Measurements from ENCODE around the gene SOBP.

Gene SOBP

DNA sequence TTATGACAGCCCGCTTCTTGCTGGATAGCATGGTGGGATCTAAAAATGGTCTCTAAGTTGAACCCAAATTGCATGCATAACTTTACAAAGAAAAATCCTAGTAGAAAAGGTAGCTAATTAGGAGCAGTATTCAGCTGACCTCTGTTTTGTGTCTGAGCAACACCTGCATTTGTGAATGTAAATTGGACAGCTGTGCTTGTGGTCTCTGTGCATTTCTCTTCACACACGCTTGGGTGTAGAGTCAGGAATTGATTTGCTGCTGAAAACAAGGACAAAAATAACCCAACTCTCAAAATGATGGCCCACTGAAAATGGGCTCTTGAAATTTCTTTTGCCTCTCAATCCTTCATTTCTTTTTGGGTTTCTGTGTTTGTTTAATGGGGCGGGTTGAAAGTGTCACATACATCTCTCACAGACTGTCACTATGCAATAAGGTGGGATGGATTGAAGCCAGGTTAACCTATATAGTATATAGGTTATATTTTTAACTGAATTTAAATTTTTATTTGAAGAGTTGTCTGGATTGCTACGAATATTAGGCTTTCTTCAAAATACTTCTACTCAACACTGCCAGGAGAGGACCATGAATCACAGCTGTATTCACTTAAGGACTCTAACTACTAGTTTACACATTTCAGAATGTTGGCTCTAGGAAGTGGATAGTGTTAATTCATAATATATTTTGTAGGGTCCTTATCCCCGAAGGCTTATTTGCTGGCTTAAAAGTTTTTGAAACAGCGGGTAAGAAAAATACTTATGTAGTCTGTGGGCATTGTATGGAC is 46.5 kb downstream of the SOBP start:
- no peak for DNase-seq (ENCODE audit: low read depth)
- TF ChIP-seq, protein P1, sequence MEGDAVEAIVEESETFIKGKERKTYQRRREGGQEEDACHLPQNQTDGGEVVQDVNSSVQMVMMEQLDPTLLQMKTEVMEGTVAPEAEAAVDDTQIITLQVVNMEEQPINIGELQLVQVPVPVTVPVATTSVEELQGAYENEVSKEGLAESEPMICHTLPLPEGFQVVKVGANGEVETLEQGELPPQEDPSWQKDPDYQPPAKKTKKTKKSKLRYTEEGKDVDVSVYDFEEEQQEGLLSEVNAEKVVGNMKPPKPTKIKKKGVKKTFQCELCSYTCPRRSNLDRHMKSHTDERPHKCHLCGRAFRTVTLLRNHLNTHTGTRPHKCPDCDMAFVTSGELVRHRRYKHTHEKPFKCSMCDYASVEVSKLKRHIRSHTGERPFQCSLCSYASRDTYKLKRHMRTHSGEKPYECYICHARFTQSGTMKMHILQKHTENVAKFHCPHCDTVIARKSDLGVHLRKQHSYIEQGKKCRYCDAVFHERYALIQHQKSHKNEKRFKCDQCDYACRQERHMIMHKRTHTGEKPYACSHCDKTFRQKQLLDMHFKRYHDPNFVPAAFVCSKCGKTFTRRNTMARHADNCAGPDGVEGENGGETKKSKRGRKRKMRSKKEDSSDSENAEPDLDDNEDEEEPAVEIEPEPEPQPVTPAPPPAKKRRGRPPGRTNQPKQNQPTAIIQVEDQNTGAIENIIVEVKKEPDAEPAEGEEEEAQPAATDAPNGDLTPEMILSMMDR (IDR thresholded peaks at IDR 0.05; ENCODE audit: low read length, missing control alignments), result no peak
- no peak overlapping the region for H3K4me3 ChIP-seq (replicated peaks; ENCODE audit: low read depth, low read length)

DNA sequence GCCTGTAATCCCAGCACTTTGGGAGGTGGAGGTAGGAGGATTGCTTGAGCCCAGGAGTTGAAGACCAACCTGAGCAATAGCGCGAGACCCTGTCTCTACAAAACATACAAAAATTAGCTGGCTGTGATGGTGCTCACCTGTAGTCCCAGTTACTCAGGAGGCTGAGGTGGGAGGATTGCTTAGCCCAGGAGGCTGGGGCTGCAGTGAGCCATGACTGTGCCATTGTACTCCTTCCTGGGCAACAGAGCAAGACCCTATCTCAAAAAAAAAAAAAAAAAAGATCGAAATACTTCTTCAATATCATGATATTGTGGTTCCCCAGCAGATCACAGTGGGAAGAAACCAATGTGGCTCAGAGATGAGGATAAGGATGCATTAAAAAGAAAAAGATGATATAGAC is 47.6 kb downstream of the SOBP start:
- TF ChIP-seq, protein P1 (IDR thresholded peaks at IDR 0.05; ENCODE audit: low read length, missing control alignments), result no peak
- H3K4me3 ChIP-seq (replicated peaks; ENCODE audit: low read depth, low read length), result no peak overlapping the region
- no peak for DNase-seq (ENCODE audit: low read depth)

DNA sequence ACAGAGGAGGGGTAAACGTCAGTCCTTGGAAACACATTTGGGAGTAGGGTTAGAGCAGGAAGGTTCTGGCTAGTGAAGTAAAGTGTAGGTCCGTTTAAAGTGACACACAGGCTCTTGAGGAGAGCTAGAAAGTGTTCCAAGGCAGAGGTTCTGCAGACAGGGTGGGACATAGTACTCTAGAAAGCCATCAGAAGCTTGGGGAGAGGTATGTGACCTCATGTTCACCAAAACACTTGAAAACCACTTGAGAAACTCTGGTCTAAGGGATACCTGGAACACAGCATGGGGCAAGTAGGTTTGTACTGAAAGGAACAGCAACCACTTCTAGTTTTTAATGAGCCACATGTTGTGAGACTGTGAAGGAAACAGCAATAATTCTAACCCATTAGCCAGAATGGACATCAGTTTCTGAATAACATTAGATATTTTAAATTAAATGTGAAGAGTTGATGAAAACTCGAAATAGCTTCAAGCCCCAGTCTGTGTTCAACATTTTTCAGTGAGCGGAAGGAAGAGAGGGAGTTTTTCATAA is 49.0 kb downstream of the SOBP start:
- TF ChIP-seq, protein P1 (IDR thresholded peaks at IDR 0.05; ENCODE audit: low read length, missing control alignments), result no peak
- no peak for DNase-seq (ENCODE audit: low read depth)
- H3K4me3 ChIP-seq (replicated peaks; ENCODE audit: low read depth, low read length), result no peak overlapping the region

DNA sequence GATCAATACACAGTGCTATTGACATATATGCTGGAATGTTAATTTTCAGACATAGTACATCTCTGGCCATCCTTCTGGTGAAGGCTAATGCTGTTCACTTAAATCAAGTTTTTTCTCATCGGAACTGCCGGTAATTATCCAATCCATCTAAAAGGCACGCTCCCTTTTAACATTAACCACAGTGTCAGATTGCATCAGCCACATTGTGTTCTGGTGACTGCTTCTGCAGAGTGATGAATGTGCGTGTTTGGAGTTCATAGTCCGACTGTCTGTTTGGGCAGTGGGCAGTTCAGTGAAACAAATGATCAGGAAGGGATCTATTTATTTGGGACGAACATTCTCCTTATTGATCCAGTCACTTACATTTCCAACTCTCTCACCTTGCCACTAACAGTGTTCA is 49.5 kb downstream of the SOBP start:
- DNase-seq (ENCODE audit: low read depth), result no peak
- no peak overlapping the region for H3K4me3 ChIP-seq (replicated peaks; ENCODE audit: low read depth, low read length)
- TF ChIP-seq, protein P1 (IDR thresholded peaks at IDR 0.05; ENCODE audit: low read length, missing control alignments), result no peak

DNA sequence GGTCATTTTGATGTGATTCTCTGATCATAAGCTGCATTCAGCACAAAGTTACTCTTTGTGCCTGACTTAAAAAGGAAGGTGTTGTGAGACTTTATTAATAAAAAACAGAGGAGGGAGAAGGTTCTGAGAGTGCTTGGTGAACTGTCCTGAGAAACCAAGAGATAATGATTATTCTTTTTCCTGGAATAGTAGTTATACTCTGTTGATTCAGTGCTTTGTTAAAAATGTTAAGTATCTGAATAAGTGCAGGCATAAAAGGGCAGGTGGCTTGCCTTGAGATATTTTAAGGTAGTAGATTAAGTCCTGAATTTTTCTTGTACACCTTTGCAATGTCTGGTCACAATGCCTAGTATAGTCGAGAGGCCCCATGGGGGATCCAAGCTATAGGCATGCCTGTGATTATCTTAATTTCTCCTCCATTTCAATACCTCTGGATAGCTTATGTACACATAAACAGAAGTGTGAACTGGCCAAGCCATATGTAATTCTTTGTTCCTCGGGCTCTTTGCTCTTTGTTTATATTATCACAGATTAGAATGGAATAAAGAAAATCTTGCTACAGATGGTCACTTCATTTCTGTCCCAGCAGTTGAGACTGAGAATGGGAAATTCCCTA is 50.0 kb downstream of the SOBP start:
- DNase-seq (ENCODE audit: low read depth), result no peak
- no peak overlapping the region for H3K4me3 ChIP-seq (replicated peaks; ENCODE audit: low read depth, low read length)
- TF ChIP-seq, protein P1 (IDR thresholded peaks at IDR 0.05; ENCODE audit: low read length, missing control alignments), result no peak

DNA sequence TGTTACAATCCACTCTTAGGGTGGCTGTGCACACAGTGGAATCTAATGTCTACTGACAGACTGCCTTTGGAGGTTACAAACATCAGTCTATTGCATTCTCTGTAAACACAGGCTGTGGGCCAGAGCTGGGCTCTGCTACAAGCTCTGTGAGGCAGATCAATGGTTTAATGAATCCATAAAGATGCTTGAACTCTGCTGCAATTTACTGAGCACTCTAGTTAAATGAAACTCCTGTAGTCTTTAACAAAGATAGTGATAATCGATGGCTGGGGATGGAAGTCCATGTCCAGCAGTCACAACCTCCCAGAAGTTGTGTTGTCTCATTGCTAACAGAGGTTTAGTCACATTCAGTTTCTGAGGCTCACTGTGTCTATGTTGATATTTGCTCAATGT is 50.5 kb downstream of the SOBP start:
- H3K4me3 ChIP-seq (replicated peaks; ENCODE audit: low read depth, low read length), result no peak overlapping the region
- TF ChIP-seq, protein P1 (IDR thresholded peaks at IDR 0.05; ENCODE audit: low read length, missing control alignments), result no peak
- DNase-seq (ENCODE audit: low read depth), result no peak

Measured in fibroblast of pulmonary artery (primary cell).